Measurements from ENCODE around the gene SIGLEC12.

SIGLEC12 gene

GRCh38 chr19:51490676-51491075 lies 10.9 kb downstream of the SIGLEC12 start:
- TF ChIP-seq, protein P1, sequence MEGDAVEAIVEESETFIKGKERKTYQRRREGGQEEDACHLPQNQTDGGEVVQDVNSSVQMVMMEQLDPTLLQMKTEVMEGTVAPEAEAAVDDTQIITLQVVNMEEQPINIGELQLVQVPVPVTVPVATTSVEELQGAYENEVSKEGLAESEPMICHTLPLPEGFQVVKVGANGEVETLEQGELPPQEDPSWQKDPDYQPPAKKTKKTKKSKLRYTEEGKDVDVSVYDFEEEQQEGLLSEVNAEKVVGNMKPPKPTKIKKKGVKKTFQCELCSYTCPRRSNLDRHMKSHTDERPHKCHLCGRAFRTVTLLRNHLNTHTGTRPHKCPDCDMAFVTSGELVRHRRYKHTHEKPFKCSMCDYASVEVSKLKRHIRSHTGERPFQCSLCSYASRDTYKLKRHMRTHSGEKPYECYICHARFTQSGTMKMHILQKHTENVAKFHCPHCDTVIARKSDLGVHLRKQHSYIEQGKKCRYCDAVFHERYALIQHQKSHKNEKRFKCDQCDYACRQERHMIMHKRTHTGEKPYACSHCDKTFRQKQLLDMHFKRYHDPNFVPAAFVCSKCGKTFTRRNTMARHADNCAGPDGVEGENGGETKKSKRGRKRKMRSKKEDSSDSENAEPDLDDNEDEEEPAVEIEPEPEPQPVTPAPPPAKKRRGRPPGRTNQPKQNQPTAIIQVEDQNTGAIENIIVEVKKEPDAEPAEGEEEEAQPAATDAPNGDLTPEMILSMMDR (conservative IDR thresholded peaks at IDR 0.05; ENCODE audit: low read depth): no peak
- H3K27ac ChIP-seq: no peak overlapping the region
- ChIA-PET POLR2A (ENCODE audit: low non-redundant PET) (no interaction called here), CTCF (no interaction called here)
- DNase-seq (ENCODE audit: low spot score): no peak

DNA sequence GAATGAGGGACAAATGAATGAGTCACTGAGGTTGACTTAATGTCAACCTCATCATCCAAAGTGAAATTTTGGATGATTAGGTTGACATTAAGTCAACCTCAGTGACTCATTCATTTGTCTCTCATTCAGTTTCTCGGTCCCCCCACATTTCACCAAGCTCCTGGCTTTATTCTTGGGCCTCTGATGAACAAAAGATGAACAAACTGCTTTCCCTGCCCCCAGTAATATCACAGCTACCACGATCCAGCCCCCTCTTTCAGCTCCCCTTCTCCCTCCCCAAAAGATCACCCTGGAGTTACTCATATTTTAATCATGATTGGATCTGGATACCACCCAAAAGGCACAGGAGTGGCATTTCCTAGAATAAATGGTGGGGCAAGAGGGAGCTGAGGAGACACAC lies 12.5 kb downstream of the SIGLEC12 start:
- TF ChIP-seq, protein P1 (conservative IDR thresholded peaks at IDR 0.05; ENCODE audit: low read depth): no peak
- CTCF ChIA-PET: no interaction called here
- H3K27ac ChIP-seq: no peak overlapping the region
- DNase-seq (ENCODE audit: low spot score): no peak
- POLR2A ChIA-PET (ENCODE audit: low non-redundant PET): no interaction called here

GRCh38 chr19:51488491-51488890 lies 13.1 kb downstream of the SIGLEC12 start:
- ChIA-PET CTCF (no interaction called here), POLR2A (ENCODE audit: low non-redundant PET) (no interaction called here)
- H3K27ac ChIP-seq: no peak overlapping the region
- TF ChIP-seq, protein P1 (conservative IDR thresholded peaks at IDR 0.05; ENCODE audit: low read depth): no peak
- DNase-seq (ENCODE audit: low spot score): no peak

DNA sequence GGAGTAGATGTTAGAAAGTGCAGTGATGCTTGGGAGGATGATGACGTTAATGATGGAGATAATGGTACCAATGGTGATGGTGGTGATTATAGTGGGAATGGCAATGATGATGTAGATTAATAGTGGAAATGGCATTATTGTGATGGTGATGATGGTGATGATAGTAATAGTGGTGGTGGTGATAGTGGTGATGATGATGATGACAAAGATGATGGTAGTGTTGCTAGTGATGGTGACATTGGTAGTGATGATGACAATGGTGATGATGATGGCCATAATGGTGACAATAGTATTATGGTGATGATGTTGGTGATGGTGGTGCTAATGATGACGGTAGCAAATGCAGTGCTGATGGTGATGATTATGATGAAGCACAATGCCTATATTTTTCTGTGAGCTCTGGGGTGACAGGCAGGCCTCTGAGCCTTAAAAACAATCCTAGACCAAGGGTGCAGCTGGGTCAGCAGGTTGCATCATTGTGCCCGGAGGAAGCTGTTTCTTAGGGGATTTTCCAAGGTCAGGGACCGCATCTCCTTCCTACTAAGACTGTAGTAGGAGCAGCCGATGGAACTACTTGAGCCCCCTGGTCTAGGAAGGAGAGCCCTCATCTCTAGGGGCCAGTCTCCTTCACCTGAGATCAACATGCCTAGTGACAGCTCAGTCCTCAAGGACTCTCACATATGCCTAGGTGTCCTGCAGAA lies 15.5 kb downstream of the SIGLEC12 start:
- POLR2A ChIA-PET (ENCODE audit: low non-redundant PET): no interaction called here
- CTCF ChIA-PET: no interaction called here
- no peak for DNase-seq (ENCODE audit: low spot score)
- no peak overlapping the region for H3K27ac ChIP-seq
- TF ChIP-seq, protein P1 (conservative IDR thresholded peaks at IDR 0.05; ENCODE audit: low read depth): no peak

- POLR2A ChIA-PET (ENCODE audit: low non-redundant PET): no interaction called here
- CTCF ChIA-PET: interaction anchor here (1.9 kb wide), 1 partner anchor 8 kb away, joined by 5 read pairs; no protein-coding TSS in a partner anchor
- TF ChIP-seq, protein P1 (conservative IDR thresholded peaks at IDR 0.05; ENCODE audit: low read depth): no peak
- DNase-seq (ENCODE audit: low spot score): peak; percentile 22
- H3K27ac ChIP-seq: no peak overlapping the region
These were observed 21.0 kb downstream of the SIGLEC12 start for GRCh38 chr19:51480590-51480989.

- CTCF ChIA-PET: interaction anchor here (0.6 to 0.8 kb wide), 2 partner anchors 36 to 901 kb away, joined by 3 to 6 read pairs; no protein-coding TSS in a partner anchor
- POLR2A ChIA-PET (ENCODE audit: low non-redundant PET): no interaction called here
- H3K27ac ChIP-seq: no peak overlapping the region
- no peak for DNase-seq (ENCODE audit: low spot score)
- TF ChIP-seq, protein P1 (conservative IDR thresholded peaks at IDR 0.05; ENCODE audit: low read depth): no peak
These were observed 21.9 kb downstream of the SIGLEC12 start for GRCh38 chr19:51479531-51480331.
